NCI-H1694 treated with DMSO at 0.1 percent for 48 hours (cell line): ENCODE measurements around the gene ENO2.
A peak's percentile ranks its signal among the peaks of the same experiment; 100 is the strongest.
"Not testable (repeated sequence)": the region's sequence is repeated elsewhere in the genome, so short reads cannot be mapped to it uniquely, and the experiment has no call there.

Source experiments
- DNase-seq: peaks from one replicate; lab custom pipeline; 2025; lab: John Stamatoyannopoulos, UW

Gene ENO2

DNA sequence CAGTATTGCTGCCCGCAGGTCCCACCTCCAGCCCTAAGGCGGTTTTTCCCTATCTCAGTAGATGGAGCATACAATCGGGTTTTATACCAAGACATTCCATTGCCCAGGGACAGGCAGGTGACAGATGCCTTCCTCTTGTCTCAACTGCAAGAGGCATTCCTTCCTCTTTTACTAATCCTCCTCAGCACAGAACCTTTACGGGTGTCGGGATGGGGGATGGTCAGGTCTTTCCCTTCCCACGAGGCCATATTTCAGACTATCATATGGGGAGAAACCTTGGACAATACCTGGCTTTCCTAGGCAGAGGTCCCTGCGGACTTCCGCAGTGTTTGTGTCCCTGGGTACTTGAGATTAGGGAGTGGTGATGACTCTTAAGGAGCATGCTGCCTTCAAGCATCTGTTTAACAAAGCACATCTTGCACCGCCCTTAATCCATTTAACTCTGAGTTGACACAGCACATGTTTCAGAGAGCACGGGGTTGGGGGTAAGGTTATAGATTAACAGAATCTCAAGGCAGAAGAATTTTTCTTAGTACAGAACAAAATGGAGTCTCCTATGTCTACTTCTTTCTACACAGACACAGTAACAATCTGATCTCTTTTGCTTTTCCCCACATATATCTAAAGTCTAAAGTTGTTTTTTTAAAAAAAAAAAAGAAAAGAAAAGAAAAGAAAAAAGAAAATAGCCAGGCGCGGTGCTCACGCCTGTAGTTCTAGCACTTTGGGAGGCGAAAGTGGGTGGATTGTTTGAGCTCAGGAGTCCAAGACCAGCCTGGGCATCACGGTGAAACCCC is 28.0 kb upstream of the ENO2 start:
- not testable (repeated sequence) for DNase-seq

- DNase-seq = no peak
Observed at GRCh38 chr12:6887460-6887859, 26.9 kb upstream of the ENO2 start.

- no peak for DNase-seq
Observed at GRCh38 chr12:6888360-6888759, 26.0 kb upstream of the ENO2 start.

DNA sequence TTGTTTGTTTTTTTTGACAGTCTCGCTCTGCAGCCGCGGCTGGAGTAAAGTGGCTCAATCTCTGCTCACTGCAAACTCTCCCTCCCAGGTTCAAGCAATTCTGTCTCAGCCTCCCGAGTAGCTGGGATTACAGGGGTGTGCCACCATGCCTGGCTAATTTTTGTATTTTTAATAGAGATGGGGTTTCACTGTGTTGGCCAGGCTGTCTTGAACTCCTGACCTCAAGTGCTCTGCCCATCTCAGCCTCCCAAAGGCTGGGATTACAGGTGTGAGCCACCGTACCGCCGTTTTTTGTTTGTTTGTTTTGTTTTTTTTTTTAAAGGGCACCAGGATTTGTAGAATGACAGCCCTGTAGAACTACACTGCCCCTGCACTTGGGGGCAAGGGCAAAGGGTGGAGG is 25.6 kb upstream of the ENO2 start:
- not testable (repeated sequence) for DNase-seq

DNA sequence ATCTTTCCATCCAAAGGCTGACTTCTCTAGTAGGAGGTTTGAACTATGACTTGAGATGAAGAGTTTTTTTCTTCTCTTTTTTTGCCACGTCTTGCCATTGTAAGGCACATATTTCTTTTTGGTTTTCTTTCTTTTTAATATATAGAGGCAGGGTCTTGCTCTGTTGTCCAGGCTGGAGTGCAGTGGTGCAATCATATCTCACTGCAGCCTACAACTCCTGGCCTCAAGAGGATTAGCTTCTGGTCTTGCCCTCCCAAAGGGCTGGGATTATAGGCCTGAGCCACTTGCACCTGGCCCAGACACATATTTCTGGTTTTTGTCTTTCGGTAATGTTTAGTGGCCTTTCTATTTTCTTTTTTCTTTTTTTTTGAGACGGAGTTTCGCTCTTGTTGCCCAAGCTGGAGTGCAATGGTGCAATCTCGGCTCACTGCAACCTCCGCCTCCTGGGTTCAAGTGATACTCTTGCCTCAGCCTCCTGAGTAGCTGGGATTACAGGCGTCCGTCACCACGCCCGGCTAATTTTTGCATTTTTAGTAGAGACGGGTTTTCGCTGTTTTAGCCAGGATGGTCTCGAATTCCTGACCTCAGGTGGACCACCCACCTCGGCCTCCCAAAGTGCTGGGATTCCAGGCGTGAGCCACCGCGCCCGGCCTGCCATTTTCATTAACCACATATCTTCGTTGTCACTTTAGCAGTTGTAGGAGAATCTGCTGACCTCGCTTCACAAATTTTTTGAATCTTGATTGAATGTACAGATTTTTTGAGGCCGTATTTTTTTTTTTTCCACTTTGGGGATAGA is 24.4 kb upstream of the ENO2 start:
- DNase-seq = not testable (repeated sequence)

- peak; percentile 96 for DNase-seq
Observed at GRCh38 chr12:6890789-6891645, 23.4 kb upstream of the ENO2 start.

GRCh38 chr12:6891646-6892001 is 22.8 kb upstream of the ENO2 start:
- no peak for DNase-seq

DNA sequence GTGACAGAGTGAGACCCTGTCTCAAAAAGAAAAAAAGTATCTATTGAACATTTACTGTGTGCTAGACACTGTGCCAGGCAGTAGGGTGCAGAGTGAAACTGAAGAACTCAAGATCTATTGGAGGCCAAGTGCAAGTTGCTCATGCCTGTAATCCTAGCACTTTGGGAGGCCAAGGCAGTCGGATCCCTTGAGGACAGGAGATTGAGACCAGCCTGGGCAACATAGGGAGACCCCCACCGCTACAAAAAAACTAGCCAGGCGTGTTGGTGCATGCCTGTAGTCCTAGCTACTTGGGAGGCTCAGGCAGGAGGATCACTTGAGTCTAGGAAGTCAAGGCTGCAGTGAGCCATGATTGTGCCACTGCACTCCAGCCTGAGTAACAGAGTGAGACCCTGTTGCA is 21.7 kb upstream of the ENO2 start:
- not testable (repeated sequence) for DNase-seq

DNA sequence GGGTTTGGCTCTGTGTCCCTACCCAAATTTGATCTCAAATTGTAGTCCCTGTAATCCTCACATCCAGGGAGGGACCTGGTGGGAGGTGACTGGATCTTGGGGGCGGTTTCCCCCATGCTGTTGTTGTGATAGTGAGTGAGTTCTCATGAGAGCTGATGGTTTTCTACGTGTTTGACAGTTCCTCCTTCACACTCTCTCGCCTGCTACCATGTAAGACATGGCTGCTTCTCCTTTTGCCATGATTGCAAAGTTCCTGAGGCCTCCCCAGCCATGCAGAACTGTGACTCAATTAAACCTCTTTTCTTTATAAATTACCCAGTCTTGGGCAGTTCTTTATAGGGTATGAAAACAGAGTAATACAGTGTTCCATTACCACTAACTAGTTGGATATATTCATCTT is 20.1 kb upstream of the ENO2 start:
- DNase-seq = no peak

DNA sequence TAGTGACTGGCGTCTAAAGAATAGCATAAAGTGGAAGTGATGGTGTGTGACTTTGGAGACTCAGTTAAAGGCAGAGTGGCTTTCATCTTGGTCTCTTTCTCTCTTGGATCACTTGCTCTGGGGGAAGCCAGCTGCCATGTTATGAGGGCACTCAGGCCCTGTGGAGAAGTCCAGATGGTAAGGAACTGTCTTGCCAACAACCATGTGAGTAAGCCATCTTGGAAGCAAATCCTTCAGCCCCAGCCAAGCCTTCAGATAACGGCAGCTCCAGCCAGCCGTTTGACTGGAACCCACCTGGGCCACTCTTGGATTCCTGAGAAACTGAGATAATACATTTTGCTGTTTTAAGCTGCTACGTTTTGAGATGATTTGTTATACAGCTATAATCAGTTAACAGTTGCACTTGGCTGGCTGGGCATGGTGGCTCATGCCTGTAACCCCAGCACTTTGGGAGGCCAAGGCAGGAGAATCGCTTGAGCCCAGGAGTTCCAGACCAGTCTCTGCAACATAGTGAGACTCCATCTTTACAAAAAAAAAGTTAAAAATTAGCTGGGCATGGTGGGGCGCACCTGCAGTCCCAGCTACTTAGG is 17.4 kb upstream of the ENO2 start:
- no peak for DNase-seq

DNA sequence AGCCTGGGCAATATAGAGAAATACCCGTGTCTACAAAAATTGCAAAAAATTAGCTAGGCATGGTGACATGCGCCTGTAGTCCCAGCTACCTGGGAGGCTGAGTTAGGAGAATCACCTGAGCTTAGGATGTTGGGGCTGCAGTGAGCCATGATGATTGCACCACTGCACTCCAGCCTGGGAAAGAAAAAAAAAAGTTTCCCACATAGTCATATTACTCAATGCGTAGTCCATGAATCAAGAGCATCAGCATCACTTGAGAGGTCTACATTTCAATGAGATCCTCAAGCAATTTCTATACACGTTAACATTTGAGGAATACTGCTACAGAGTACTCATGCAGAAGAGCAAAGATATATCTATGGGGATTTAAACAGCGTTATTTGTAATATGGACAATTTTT is 15.0 kb upstream of the ENO2 start:
- DNase-seq = no peak

GRCh38 chr12:6899837-6900519 is 14.4 kb upstream of the ENO2 start:
- no peak for DNase-seq

DNA sequence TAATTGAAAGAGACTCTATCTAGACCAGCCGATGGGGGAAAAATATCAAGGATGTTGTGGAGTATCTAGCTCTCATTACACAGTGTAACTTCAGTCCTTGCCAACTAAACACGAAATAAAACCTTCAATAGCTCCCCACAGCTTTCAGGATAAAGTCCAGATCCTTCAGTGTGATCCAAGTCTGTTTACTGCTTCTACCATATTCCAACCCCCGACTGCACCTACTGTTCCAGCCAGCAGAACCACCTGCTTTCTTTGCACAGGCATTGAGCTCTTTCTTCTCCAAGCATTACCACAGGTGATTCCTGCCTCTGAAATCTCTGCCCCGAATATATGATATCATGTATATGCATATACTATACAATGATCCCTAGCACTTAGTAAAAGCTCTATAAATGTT is 11.9 kb upstream of the ENO2 start:
- no peak for DNase-seq

- DNase-seq = no peak
Observed at GRCh38 chr12:6903722-6904121, 10.7 kb upstream of the ENO2 start.

GRCh38 chr12:6904280-6905276 is 9.8 kb upstream of the ENO2 start, which contains the start of gene LRRC23:
TSS of gene LRRC23 (plus strand) at chr12:6904822. CDS start at chr12:6905634, 812 bp downstream.
- peak; percentile 96 for DNase-seq

DNA sequence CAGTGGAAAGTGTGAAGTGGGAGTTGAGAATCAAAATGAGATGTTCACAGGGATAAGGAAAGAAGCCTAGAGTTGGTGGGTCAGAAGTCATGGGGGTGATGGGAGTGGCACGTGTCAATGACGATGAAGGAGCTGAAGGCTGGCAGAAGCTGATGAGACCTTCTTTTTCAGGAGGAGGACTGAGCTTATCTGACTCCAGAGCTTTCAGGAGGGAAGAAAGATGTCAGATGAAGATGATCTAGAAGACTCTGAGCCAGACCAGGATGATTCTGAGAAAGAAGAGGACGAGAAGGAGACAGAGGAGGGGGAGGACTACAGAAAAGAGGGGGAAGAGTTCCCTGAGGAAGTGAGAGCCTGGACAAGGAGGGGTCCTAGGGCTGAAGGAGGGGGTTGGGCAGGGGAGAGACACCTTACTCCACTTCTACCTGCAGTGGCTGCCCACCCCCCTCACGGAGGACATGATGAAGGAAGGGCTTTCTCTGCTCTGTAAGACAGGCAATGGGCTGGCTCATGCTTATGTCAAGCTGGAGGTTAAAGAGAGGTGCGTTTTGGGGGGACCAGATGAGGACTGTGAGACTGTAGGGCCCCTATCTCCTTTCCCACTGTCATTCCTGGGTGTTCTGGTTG is 8.9 kb upstream of the ENO2 start:
- DNase-seq = no peak

GRCh38 chr12:6908141-6908540 is 6.2 kb upstream of the ENO2 start:
- not testable (repeated sequence) for DNase-seq

DNA sequence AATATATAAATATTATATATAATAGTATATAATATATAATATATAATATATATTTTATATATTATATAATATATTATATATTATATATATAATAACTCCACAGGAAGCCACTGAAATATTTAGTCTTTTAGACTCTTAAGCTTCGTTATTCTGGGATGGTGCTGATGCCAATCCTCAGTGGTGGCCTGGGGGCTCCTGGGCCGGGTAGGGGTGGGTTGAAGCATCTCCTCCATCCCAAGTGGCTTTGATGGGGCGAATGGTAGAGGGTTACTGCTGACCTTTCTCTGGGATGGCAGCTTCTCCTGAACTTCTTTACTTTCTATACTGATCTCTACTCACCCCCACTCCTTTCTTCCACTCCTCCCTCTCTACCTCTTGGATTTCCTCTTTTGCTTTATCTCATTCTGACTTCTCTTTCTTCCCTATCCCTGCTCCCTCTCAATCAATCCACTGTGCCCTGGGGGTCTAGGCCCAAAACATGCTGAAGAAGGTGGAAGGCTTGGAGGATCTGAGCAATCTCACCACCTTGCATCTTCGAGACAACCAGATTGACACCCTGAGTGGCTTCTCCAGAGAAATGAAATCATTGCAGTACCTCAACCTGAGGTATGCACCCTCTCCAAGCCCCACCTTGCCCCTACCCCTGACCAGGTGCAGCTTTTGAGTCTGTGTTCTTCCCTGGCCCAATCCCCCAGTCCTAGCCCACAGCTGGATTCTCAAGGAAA is 4.8 kb upstream of the ENO2 start:
- DNase-seq = no peak
